ENCODE data around the gene DBH. TPM values are rescaled to one million over a fixed set of nuclear protein-coding genes. Genes with fewer than 3 reads are reported as not detected.

DBH gene
- total and polyA plus RNA-seq, 8 donors: under 0.01 to 0.15 TPM; not detected in 6

DNA sequence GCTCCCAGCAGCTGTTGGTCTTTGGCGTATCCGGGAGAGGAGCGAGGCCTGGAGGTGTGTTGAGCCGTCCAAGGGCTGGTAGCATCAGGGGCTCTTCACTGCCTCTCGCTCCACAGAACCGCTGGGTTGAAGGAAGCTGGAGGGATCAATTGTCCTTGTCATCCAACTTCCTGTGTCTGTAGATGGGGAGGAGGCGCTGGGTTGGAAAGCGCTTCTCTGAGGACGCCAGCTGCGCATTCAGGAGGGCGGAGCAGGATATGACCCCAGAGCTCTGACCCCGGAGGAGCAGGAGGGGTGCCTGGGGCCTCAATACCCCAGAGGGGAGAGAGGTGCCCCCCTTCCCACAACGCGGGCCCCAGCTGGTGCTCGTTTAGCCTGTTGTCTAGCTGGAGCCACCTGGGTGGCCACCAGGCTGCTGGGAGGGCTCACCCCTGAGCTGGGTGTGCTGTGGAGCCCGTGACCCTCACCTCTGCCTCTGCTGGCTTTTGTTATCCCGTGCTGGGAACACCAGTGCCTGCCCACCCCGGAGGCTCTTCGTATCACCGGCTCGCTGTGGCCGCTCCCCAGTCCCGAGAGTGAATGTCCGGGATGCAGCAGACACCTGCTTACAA lies 2.0 kb upstream of the DBH start:
- WGBS, 5 donors: 39 to 47% (median 41%) methylated on average over 20 to 24 of the region's 24 CpGs
- intact Hi-C loops (cut with DNase I; ENCODE audit: low total_unique reads): no loop called here

DNA sequence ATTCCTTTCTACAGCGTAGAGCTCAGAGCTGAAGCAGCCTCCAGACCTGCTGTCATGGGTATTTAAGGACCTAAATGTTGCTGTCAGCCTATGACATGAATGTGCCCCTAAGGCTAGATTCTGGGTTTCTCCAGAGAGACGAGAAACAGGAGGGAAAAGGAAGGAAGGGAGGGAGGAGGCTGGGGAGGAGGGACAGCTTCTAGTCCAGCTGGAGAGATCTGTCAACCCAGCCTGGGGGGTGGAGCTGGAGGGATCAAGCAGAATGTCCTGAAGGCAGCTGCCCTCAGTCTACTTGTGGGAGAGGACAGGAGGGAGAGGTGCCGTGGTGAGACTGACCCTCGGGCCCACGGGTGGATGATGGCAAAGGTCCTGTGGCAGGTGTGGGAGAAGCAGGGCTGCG lies 1.1 kb upstream of the DBH start:
- H3K9me3 ChIP-seq: no peaks in the 10 kb centered on the region
- H3K4me1 ChIP-seq: peaks cover 0 to 7% (median 0%) of the 10 kb centered on the region in 4 donors
- intact Hi-C loops (cut with DNase I; ENCODE audit: low total_unique reads): no loop called here
- H3K4me3 ChIP-seq: no peak overlapping the region
- no peaks in the 10 kb centered on the region for H3K36me3 ChIP-seq
- DNase-seq: no peak
- H3K27me3 ChIP-seq: peaks cover 0 to 58% (median 10%) of the 10 kb centered on the region in 3 donors
- no peak for TF ChIP-seq EP300 (IDR thresholded peaks at IDR 0.05)
- TF ChIP-seq POLR2AphosphoS5 (IDR thresholded peaks at IDR 0.05): no peak
- TF ChIP-seq, protein P1, sequence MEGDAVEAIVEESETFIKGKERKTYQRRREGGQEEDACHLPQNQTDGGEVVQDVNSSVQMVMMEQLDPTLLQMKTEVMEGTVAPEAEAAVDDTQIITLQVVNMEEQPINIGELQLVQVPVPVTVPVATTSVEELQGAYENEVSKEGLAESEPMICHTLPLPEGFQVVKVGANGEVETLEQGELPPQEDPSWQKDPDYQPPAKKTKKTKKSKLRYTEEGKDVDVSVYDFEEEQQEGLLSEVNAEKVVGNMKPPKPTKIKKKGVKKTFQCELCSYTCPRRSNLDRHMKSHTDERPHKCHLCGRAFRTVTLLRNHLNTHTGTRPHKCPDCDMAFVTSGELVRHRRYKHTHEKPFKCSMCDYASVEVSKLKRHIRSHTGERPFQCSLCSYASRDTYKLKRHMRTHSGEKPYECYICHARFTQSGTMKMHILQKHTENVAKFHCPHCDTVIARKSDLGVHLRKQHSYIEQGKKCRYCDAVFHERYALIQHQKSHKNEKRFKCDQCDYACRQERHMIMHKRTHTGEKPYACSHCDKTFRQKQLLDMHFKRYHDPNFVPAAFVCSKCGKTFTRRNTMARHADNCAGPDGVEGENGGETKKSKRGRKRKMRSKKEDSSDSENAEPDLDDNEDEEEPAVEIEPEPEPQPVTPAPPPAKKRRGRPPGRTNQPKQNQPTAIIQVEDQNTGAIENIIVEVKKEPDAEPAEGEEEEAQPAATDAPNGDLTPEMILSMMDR (IDR thresholded peaks at IDR 0.05): no peak
- no peak for TF ChIP-seq POLR2A (IDR thresholded peaks at IDR 0.05)
- H3K27ac ChIP-seq: no peak overlapping the region
- 38 to 65% (median 59%) methylated on average over 6 of the region's 6 CpGs for WGBS, 5 donors

More for the DNA sequence above, 2.0 kb upstream of the DBH start:
- Histone ChIP-seq H3K27me3 (peaks cover 0 to 67% (median 10%) of the 10 kb centered on the region in 3 donors), H3K9me3 (no peaks in the 10 kb centered on the region), H3K27ac (no peak overlapping the region), H3K4me3 (no peak overlapping the region), H3K4me1 (peaks cover 0 to 7% (median 0%) of the 10 kb centered on the region in 4 donors), H3K36me3 (no peaks in the 10 kb centered on the region)
- DNase-seq: peak in 1 of 2 donors; percentile 41
- TF ChIP-seq POLR2A (IDR thresholded peaks at IDR 0.05): no peak

DNA sequence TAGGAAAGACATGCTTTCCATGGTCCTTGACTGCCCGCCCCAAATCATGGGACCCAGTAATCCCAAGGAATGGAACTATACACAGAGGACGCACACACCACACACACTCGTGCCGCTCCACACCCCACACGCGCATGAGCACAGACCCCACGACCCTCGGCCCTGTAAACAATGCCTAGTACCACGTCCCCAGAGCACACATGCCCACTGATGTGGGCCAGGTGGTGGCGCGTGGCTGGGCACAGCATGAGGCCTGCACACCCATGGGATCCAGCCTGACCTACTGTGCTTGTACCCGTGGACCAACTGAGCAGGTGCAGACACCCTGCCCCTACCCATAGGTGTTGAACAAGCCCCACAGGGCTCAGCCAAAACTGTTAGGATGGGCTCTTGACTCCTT lies 739 bp downstream of the DBH start:
- Histone ChIP-seq H3K27me3 (peaks cover 0 to 59% (median 10%) of the 10 kb centered on the region in 3 donors), H3K4me3 (no peak overlapping the region), H3K36me3 (no peaks in the 10 kb centered on the region), H3K4me1 (peaks cover 0 to 7% (median 0%) of the 10 kb centered on the region in 4 donors), H3K27ac (no peak overlapping the region), H3K9me3 (no peaks in the 10 kb centered on the region)
- intact Hi-C loops (cut with DNase I; ENCODE audit: low total_unique reads): no loop called here
- DNase-seq: no peak
- no peak for TF ChIP-seq POLR2A (IDR thresholded peaks at IDR 0.05)
- TF ChIP-seq POLR2AphosphoS5 (IDR thresholded peaks at IDR 0.05): no peak
- 85 to 92% (median 87%) methylated on average over 12 of the region's 12 CpGs for WGBS, 5 donors

DNA sequence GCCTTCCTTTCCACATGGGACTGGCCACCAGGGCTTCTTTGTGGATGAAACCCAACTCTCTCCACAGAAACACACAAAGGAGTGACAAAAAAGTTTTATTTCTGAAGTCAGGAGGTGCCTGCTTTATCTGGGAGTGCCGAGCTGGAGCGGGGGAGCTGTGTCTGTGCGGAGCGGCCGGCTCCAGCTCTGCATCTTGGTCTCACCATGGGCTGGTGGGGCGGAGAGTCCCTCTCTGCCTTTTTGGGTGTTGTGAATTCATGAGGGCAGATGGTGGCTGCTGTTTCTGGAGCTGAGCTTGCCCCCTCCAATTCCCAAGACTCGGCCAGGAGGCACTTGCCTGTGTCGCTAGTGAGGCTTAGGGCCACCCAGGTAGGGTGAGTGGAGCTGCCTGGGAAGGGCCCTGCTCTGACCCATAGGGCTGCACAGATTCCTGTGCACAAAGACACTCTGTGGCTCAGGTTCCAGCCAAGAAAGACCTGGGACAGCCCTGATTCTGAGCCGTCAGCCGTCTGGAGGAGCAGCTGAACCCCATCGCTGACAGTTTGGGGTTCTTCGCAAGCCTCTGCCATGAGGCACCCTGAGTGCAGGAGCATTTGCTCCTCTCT lies 1.4 kb downstream of the DBH start:
- WGBS, 5 donors: 60 to 83% (median 65%) methylated on average over 6 to 12 of the region's 12 CpGs
- no peak overlapping the region for H3K4me3 ChIP-seq
- TF ChIP-seq, protein P1 (IDR thresholded peaks at IDR 0.05): no peak
- TF ChIP-seq POLR2AphosphoS5 (IDR thresholded peaks at IDR 0.05) (no peak), POLR2A (IDR thresholded peaks at IDR 0.05) (no peak), EP300 (IDR thresholded peaks at IDR 0.05) (no peak)

DNA sequence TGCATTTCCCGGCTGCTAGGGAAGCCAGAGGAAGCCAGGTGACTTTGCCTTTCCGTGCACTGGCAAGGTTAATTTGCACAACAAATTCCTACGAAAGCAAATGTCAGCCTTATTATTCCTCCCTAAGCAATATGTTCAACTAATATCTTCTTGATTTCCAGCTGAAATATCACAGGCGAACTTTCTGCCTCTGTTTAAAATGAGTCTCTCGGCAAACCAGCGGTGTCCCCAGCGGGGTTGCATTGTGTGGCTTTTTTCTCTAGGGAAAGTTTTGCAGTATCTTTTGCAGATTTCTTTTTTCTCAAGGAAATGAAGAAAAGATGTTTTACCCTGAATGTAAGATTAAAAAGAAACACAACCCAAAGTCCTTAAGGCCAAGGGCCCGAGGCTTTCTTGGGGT lies 1.9 kb downstream of the DBH start:
- Histone ChIP-seq H3K4me3 (no peak overlapping the region), H3K9me3 (no peaks in the 10 kb centered on the region), H3K27ac (no peak overlapping the region), H3K4me1 (peaks cover 0 to 7% (median 0%) of the 10 kb centered on the region in 4 donors), H3K36me3 (no peaks in the 10 kb centered on the region), H3K27me3 (peaks cover 0 to 55% (median 10%) of the 10 kb centered on the region in 3 donors)
- TF ChIP-seq EP300 (IDR thresholded peaks at IDR 0.05) (no peak), POLR2AphosphoS5 (IDR thresholded peaks at IDR 0.05) (no peak), POLR2A (IDR thresholded peaks at IDR 0.05) (no peak)
- TF ChIP-seq, protein P1 (IDR thresholded peaks at IDR 0.05): no peak
- DNase-seq: peak in 1 of 2 donors; percentile 38
- intact Hi-C loops (cut with DNase I; ENCODE audit: low total_unique reads): no loop called here
- WGBS, 5 donors: 50 to 69% (median 57%) methylated on average over 8 of the region's 8 CpGs

More for the DNA sequence above, 1.4 kb downstream of the DBH start:
- intact Hi-C loops (cut with DNase I; ENCODE audit: low total_unique reads): no loop called here
- H3K36me3 ChIP-seq: no peaks in the 10 kb centered on the region
- H3K27ac ChIP-seq: no peak overlapping the region
- H3K4me1 ChIP-seq: peaks cover 0 to 7% (median 0%) of the 10 kb centered on the region in 4 donors
- no peaks in the 10 kb centered on the region for H3K9me3 ChIP-seq
- peaks cover 0 to 59% (median 10%) of the 10 kb centered on the region in 3 donors for H3K27me3 ChIP-seq
- DNase-seq: no peak

All from stomach (tissue), 9 donors.